GM13976 (cell line): ENCODE data around the gene NAALAD2.
"Not testable (repeated sequence)": the region's sequence is repeated elsewhere in the genome, so short reads cannot be mapped to it uniquely, and the experiment has no call there.

Source experiments
- DNase-seq: peaks from one replicate; pipeline ENCODE4 v3.0.0; 2012; ENCODE audit warnings: low spot score
- CTCF ChIP-seq: IDR thresholded peaks from 2 replicates; pipeline ENCODE4 v1.5.1; 2012; ENCODE audit warnings: borderline replicate concordance, mild to moderate bottlenecking; ENCODE audit not compliant: insufficient read depth; ENCODE audit errors: extremely low read depth, missing control alignments, control extremely low read depth
- in situ Hi-C: fragments of 300-500 bp; cut with MboI; formaldehyde crosslinking; loops from one replicate; pipeline ENCODE4 v1.12.0; 2022; ENCODE audit warnings: low sequenced_read_pairs, mixed read lengths, inconsistent platforms; ENCODE audit not compliant: unreplicated experiment

The NAALAD2 gene

GRCh38 chr11:90124946-90125345, 9.5 kb upstream of the NAALAD2 start:
- in situ Hi-C loops = loop anchor here (25.0 kb wide), 1 partner anchor 1038 kb away; no protein-coding TSS in a partner anchor
- no peak for DNase-seq
- TF ChIP-seq CTCF = no peak

- in situ Hi-C loops = no loop called here
- no peak for TF ChIP-seq CTCF
- no peak for DNase-seq
Measured at GRCh38 chr11:90133560-90134477, 644 bp upstream of the NAALAD2 start.

GRCh38 chr11:90135016-90135415, 553 bp downstream of the NAALAD2 start:
- in situ Hi-C loops = no loop called here
- DNase-seq = no peak
- no peak for TF ChIP-seq CTCF

- TF ChIP-seq CTCF = no peak
- in situ Hi-C loops = no loop called here
- no peak for DNase-seq
Measured at GRCh38 chr11:90148900-90149299, 14.4 kb downstream of the NAALAD2 start.

GRCh38 chr11:90166982-90167573, 32.6 kb downstream of the NAALAD2 start:
- DNase-seq, in situ Hi-C loops: not testable (repeated sequence)

- DNase-seq, in situ Hi-C loops: not testable (repeated sequence)
Measured at GRCh38 chr11:90167704-90168103, 33.2 kb downstream of the NAALAD2 start.

GRCh38 chr11:90168571-90168970, 34.1 kb downstream of the NAALAD2 start:
- no peak for TF ChIP-seq CTCF
- no peak for DNase-seq
- in situ Hi-C loops = no loop called here
